Nephron (organoid): ENCODE data around the gene SYT6.

ENCODE experiments used
- H3K27ac Mint-ChIP-seq, 3 experiments: 2 replicates each; pipeline ENCODE4 v1.8.0; 2020; ENCODE audit warnings: mixed read lengths in 3 of 3, mild to moderate bottlenecking in 2 of 3, moderate library complexity in 1 of 3
- H3K27me3 Mint-ChIP-seq: 2 replicates; pipeline ENCODE4 v1.8.0; 2021; ENCODE audit warnings: low read depth, mild to moderate bottlenecking, moderate library complexity, mixed read lengths
- H3K36me3 Mint-ChIP-seq: 2 replicates; pipeline ENCODE4 v1.8.0; 2020; ENCODE audit warnings: low read depth, mixed read lengths
- H3K4me1 Mint-ChIP-seq: 2 replicates; pipeline ENCODE4 v1.8.0; 2020; ENCODE audit warnings: mixed read lengths
- H3K4me3 Mint-ChIP-seq, 3 experiments: 2 replicates each; pipeline ENCODE4 v1.8.0; 2020; ENCODE audit warnings: mild to moderate bottlenecking in 3 of 3, mixed read lengths in 3 of 3, moderate library complexity in 2 of 3
- H3K9me3 Mint-ChIP-seq: 2 replicates; pipeline ENCODE4 v1.8.0; 2020; ENCODE audit warnings: mixed read lengths
- CTCF ChIP-seq, 3 experiments: fragments of 200-600 bp; sonication (generic); IDR thresholded peaks; one replicate each; pipeline ENCODE4 v1.5.0; 2021; ENCODE audit warnings: antibody characterized with exemption in 3 of 3; ENCODE audit not compliant: unreplicated experiment in 3 of 3

Gene SYT6

GRCh38 chr1:114108751-114109255, 44.9 kb downstream of the SYT6 start:
- H3K4me1 Mint-ChIP-seq, result peaks cover 68% of the 10 kb centered on the region
- H3K4me3 Mint-ChIP-seq, result no peak overlapping the region

GRCh38 chr1:114107474-114108435, 45.9 kb downstream of the SYT6 start:
- peak in 1 of 3 experiments; percentile 16 for TF ChIP-seq CTCF (IDR thresholded peaks at IDR 0.05; ENCODE audit: unreplicated experiment in 3 of 3)

More at GRCh38 chr1:114108751-114109255, 44.9 kb downstream of the SYT6 start:
- Mint-ChIP-seq H3K27ac (peak overlapping the region; percentile 43 to 78 (median 51)), H3K36me3 (no peaks in the 10 kb centered on the region), H3K9me3 (no peaks in the 10 kb centered on the region), H3K27me3 (no peaks in the 10 kb centered on the region)
- no peak for TF ChIP-seq CTCF (IDR thresholded peaks at IDR 0.05; ENCODE audit: unreplicated experiment in 3 of 3)

GRCh38 chr1:114105421-114105979, 48.2 kb downstream of the SYT6 start:
- Mint-ChIP-seq H3K36me3 (no peaks in the 10 kb centered on the region), H3K4me3 (no peak overlapping the region), H3K9me3 (no peaks in the 10 kb centered on the region), H3K27ac (peak overlapping the region; percentile 69 to 76 (median 74)), H3K27me3 (peaks cover 7% of the 10 kb centered on the region), H3K4me1 (peaks cover 57% of the 10 kb centered on the region)
- no peak for TF ChIP-seq CTCF (IDR thresholded peaks at IDR 0.05; ENCODE audit: unreplicated experiment in 3 of 3)

More at GRCh38 chr1:114107474-114108435, 45.9 kb downstream of the SYT6 start:
- Mint-ChIP-seq H3K36me3 (no peaks in the 10 kb centered on the region), H3K27ac (peak overlapping the region in 1 of 3 experiments; percentile 78), H3K4me1 (peaks cover 70% of the 10 kb centered on the region), H3K27me3 (peaks cover 3% of the 10 kb centered on the region), H3K4me3 (no peak overlapping the region), H3K9me3 (no peaks in the 10 kb centered on the region)

GRCh38 chr1:114104949-114105348, 48.7 kb downstream of the SYT6 start:
- Mint-ChIP-seq H3K4me3 (no peak overlapping the region), H3K27ac (peak overlapping the region; percentile 25 to 74 (median 69)), H3K4me1 (peaks cover 57% of the 10 kb centered on the region), H3K27me3 (peaks cover 7% of the 10 kb centered on the region), H3K9me3 (no peaks in the 10 kb centered on the region), H3K36me3 (no peaks in the 10 kb centered on the region)
- TF ChIP-seq CTCF (IDR thresholded peaks at IDR 0.05; ENCODE audit: unreplicated experiment in 3 of 3), result no peak

GRCh38 chr1:114103992-114104391, 49.7 kb downstream of the SYT6 start:
- Mint-ChIP-seq H3K9me3 (no peaks in the 10 kb centered on the region), H3K4me1 (peaks cover 49% of the 10 kb centered on the region), H3K27me3 (peaks cover 7% of the 10 kb centered on the region), H3K36me3 (no peaks in the 10 kb centered on the region), H3K27ac (peak overlapping the region; percentile 7 to 70 (median 10)), H3K4me3 (peak overlapping the region in 1 of 3 experiments; percentile 12)
- no peak for TF ChIP-seq CTCF (IDR thresholded peaks at IDR 0.05; ENCODE audit: unreplicated experiment in 3 of 3)
